Measurements from ENCODE around the gene THAP6. TPM values are rescaled to one million over a fixed set of nuclear protein-coding genes. Genes with fewer than 3 reads are reported as not detected.
A peak's percentile ranks its signal among the peaks of the same experiment; 100 is the strongest.

THAP6 gene
- total RNA-seq, 1 experiment from 2014 or later, result 11.7 TPM

DNA sequence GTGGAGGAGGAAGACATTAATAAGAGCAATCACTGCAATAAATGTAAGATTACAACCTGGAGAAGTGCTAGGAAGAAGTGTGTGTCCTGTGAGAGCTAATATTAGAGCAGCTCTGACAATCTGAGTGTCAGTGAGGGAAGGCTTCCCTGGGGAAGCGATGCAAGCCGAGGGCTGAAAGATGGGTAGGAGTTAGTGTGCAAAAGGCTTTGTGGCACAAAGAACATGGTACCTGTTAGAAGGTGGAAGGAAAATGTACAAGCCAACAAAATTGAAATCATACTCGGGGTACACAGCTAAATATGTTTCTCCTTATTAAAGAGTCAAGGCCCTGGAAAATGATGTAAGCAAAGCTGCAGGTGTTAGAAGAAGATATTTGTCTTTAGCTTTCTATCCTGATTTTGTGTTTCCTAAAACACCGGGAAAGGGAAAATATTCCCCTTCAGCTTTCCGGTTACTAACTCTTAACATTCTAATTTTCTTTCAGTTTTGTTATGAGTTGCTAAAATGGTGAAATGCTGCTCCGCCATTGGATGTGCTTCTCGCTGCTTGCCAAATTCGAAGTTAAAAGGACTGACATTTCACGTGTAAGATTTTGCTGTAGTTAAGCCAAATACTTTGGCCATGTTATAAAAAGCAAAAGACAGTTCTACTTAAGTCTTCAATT, 808 bp downstream of the THAP6 start:
- H3T11ph ChIP-seq (ENCODE audit: low read length), result no peak overlapping the region
- no peak for TF ChIP-seq CTCF (conservative IDR thresholded peaks at IDR 0.05)
- H3K18ac ChIP-seq (ENCODE audit: insufficient read length, low read depth, low read length), result no peak overlapping the region

More for the DNA sequence above, 808 bp downstream of the THAP6 start:
- Histone ChIP-seq H3K56ac (ENCODE audit: insufficient read length, low read depth, low read length) (no peak overlapping the region), H2AFZ (ENCODE audit: low read length) (no peak overlapping the region), H3K79me1 (ENCODE audit: insufficient read depth, low read depth, low read length, poor library complexity, severe bottlenecking) (no peaks in the 10 kb centered on the region), H3K4me2 (ENCODE audit: insufficient read depth, insufficient read length, low read length) (peak overlapping the region; percentile 96), H4K8ac (replicated peaks; ENCODE audit: insufficient read length, low read depth, low read length) (no peak overlapping the region), H3K27ac (ENCODE audit: insufficient read length, low read depth, low read length) (peak overlapping the region; percentile 28), H2BK5ac (ENCODE audit: insufficient read length, low read length) (no peak overlapping the region), H3K14ac (ENCODE audit: insufficient read depth, low read length) (no peak overlapping the region), H4K20me1 (ENCODE audit: control insufficient read depth, insufficient read depth, insufficient read length) (peaks cover 4% of the 10 kb centered on the region), H2BK120ac (ENCODE audit: low read depth, low read length, poor library complexity, severe bottlenecking) (no peak overlapping the region), H3K23ac (ENCODE audit: insufficient read length, low read depth, low read length) (no peak overlapping the region), H2BK15ac (ENCODE audit: low read depth, low read length) (no peak overlapping the region), H3K9me3 (ENCODE audit: control insufficient read depth, low read depth, low read length) (no peaks in the 10 kb centered on the region), H3K9ac (ENCODE audit: extremely low read depth, insufficient read length, low read length) (peak overlapping the region; percentile 78), H2AK5ac (ENCODE audit: insufficient read length, low read length) (no peak overlapping the region), H3K27me3 (ENCODE audit: insufficient read depth, low read length) (no peaks in the 10 kb centered on the region), H2BK20ac (ENCODE audit: low read depth, low read length, poor library complexity, severe bottlenecking) (no peak overlapping the region), H3K4ac (ENCODE audit: low read depth, low read length) (no peak overlapping the region), H4K5ac (ENCODE audit: insufficient read length, low read depth, low read length) (no peak overlapping the region), H3K4me1 (ENCODE audit: insufficient read depth, low read length) (peaks cover 8% of the 10 kb centered on the region), H3K23me2 (ENCODE audit: insufficient read length, low read depth, low read length, poor library complexity, severe bottlenecking) (peaks cover 13% of the 10 kb centered on the region), H2BK12ac (ENCODE audit: insufficient read length, low read depth, low read length) (no peak overlapping the region), H4K91ac (ENCODE audit: insufficient read length, low read depth, low read length) (no peak overlapping the region), H3K79me2 (ENCODE audit: insufficient read depth, low read length) (peaks cover 7% of the 10 kb centered on the region; the same call in 1 of the 2 replicates)
- no peak for DNase-seq
- no CpG with 5 or more reads among the region's 9 CpGs for WGBS (ENCODE audit: extremely low coverage, insufficient read length, low lambda C conversion rate)
- Mint-ChIP-seq H3K27me3 (ENCODE audit: low read depth) (no peaks in the 10 kb centered on the region), H3K4me1 (peaks cover 13% of the 10 kb centered on the region in 2 experiments), H3K27ac (peak overlapping the region; percentile 21 to 88 (median 34)), H3K9me3 (peaks cover 0 to 2% of the 10 kb centered on the region in 2 experiments; a peak in 1 of 5 replicates), H3K36me3 (ENCODE audit: insufficient read depth in 1 of 3, low read depth in 3 of 3) (peaks cover 13 to 44% (median 33%) of the 10 kb centered on the region in 3 experiments), H3K4me3 (no peak overlapping the region; a peak in 1 of 5 replicates)
